GM12892 (cell line): Measurements from ENCODE around the gene ABCG4.

Experiments used
- POLR2A ChIP-seq: IDR thresholded peaks from 2 replicates; pipeline ENCODE4 v1.6.1; 2011; ENCODE audit warnings: low read depth, low read length, control low read depth
- POLR2AphosphoS5 ChIP-seq: IDR thresholded peaks from 2 replicates; pipeline ENCODE4 v1.6.1; 2011; ENCODE audit warnings: low read depth, low read length, control low read depth

DNA sequence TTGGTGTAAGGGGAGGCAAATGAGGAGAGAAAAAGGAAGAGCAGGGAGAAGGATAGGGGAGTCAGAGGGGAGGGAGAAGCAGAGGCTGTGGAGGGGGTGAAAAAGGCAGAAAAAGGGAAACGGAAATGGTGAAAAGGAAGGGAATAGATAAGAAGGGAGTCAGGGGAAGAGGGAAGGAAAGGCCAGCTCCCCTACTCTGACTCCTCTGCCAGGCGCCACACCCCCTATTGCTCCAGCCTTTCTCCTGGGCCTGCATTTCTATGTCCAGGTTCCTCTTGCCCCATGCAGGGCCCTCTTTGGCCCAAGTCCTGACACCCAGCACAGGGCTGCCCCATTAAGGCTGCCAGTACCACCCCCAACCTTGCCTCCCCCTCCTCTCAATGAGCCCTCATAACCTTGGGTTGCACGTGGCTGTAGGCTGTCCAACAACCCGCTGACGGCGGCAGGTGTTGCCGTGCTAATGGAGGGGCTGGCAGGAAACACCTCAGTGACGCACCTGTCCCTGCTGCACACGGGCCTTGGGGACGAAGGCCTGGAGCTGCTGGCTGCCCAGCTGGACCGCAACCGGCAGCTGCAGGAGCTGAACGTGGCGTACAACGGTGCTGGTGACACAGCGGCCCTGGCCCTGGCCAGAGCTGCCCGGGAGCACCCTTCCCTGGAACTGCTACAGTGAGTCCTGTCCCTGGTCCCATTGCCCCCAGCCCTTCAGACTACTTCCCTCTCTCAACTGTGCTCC is 33.0 kb downstream of the ABCG4 start:
- TF ChIP-seq POLR2A (no peak), POLR2AphosphoS5 (no peak)
